Measurements from ENCODE around the gene ZHX3. TPM values are rescaled to one million over a fixed set of nuclear protein-coding genes. Genes with fewer than 3 reads are reported as not detected.
A peak's percentile ranks its signal among the peaks of the same experiment; 100 is the strongest.

The ZHX3 gene
- total and polyA plus RNA-seq, 2 of the 13 experiments (the other 11 are each of a cell fraction or from before 2014, with no cell fraction given), result 8.4 to 11.7 TPM

DNA sequence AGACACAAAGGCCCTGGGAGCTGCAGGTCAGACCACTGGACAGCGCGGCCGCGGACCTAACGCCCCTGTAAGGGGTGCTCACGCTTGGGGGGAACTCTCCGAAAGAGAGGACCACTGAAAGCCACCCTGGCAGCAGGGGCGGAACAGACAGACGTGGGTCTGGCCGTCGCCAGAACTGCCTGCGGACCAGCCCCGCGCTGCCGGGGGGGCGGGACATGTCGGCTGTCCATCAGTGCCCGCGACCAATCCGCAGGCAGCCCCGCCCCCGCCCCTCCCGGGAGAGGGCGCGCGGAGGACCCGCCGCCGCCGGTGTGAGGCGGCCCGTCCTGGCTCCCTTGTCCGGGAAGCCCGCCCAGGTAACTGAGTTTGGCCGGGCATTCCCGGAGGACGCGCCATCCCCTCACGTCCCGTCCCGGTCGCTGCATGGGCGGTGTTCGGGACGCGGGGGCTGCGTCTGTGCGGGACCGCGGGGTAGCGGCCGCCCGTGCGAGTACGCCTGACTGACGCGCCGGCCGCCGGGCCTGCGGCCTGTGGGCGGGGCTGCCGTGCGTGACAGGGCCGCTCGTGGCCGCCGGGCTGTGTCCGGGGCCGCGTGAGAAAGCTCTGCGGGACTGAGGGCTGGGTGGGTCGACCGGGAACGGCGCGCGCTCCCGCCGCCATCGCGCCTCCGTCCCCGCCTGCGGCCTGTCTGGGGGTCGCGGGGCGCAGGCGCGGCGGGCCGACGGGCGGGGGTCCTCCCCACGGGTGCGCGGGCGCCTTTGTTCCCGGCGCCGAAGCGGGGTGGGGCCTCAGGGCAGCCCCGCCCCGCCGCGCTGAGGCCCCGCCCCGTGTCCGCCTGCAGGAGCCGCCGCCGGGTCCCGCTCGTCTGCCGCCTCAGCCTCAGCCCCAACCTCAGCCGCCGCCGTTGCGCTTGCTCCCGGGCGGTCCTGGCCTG, 180.6 kb downstream of the ZHX3 start, which contains the start of gene PLCG1 (continued):
- TF ChIP-seq RBM22 (optimal IDR thresholded peaks at IDR 0.05; ENCODE audit: low read length), result peak; percentile 20
- TF ChIP-seq ZNF704 (CRISPR knock-in tag; IDR thresholded peaks at IDR 0.05; ENCODE audit: borderline replicate concordance), result peak; percentile 78
- TF ChIP-seq SRSF4 (IDR thresholded peaks at IDR 0.05; ENCODE audit: low read depth, low read length, poor library complexity, severe bottlenecking), result no peak
- peak; percentile 97; the same call in 1 of the 2 replicates for TF ChIP-seq HOXA5 (CRISPR knock-in tag; IDR thresholded peaks at IDR 0.05)
- TF ChIP-seq HOXA3 (CRISPR knock-in tag; IDR thresholded peaks at IDR 0.05), result peak; percentile 79
- TF ChIP-seq EED (CRISPR knock-in tag; IDR thresholded peaks at IDR 0.05), result peak; percentile 53; the same call in 1 of the 2 replicates
- TF ChIP-seq NFYC (CRISPR knock-in tag; IDR thresholded peaks at IDR 0.05), result peak; percentile 92
- no peak; the same call in 1 of the 2 replicates for TF ChIP-seq ZFAT (CRISPR knock-in tag; conservative IDR thresholded peaks at IDR 0.05)
- TF ChIP-seq ZNF660 (CRISPR knock-in tag; IDR thresholded peaks at IDR 0.05; ENCODE audit: borderline replicate concordance, low read depth), result no peak; the same call in 1 of the 2 replicates
- no peak for TF ChIP-seq JUNB (CRISPR knock-in tag; IDR thresholded peaks at IDR 0.05; ENCODE audit: borderline replicate concordance)
- peak; percentile 44; the same call in 1 of the 2 replicates for TF ChIP-seq ZSCAN31 (CRISPR knock-in tag; IDR thresholded peaks at IDR 0.05; ENCODE audit: low read depth)
- TF ChIP-seq ESRRA (CRISPR knock-in tag; IDR thresholded peaks at IDR 0.05; ENCODE audit: low read depth), result no peak
- TF ChIP-seq POLR2AphosphoS5 (IDR thresholded peaks at IDR 0.05; ENCODE audit: low read depth, low read length), result peak; percentile 80
- TF ChIP-seq KAT7 (CRISPR knock-in tag; IDR thresholded peaks at IDR 0.05; ENCODE audit: borderline replicate concordance), result no peak; the same call in 1 of the 2 replicates
- no peak for TF ChIP-seq HMGA1 (CRISPR knock-in tag; conservative IDR thresholded peaks at IDR 0.05)
- TF ChIP-seq, protein P1, sequence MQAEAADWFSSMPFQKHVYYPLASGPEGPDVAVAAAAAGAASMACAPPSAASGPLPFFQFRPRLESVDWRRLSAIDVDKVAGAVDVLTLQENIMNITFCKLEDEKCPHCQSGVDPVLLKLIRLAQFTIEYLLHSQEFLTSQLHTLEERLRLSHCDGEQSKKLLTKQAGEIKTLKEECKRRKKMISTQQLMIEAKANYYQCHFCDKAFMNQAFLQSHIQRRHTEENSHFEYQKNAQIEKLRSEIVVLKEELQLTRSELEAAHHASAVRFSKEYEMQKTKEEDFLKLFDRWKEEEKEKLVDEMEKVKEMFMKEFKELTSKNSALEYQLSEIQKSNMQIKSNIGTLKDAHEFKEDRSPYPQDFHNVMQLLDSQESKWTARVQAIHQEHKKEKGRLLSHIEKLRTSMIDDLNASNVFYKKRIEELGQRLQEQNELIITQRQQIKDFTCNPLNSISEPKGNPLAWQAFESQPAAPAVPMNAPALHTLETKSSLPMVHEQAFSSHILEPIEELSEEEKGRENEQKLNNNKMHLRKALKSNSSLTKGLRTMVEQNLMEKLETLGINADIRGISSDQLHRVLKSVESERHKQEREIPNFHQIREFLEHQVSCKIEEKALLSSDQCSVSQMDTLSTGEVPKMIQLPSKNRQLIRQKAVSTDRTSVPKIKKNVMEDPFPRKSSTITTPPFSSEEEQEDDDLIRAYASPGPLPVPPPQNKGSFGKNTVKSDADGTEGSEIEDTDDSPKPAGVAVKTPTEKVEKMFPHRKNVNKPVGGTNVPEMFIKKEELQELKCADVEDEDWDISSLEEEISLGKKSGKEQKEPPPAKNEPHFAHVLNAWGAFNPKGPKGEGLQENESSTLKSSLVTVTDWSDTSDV (CRISPR knock-in tag; IDR thresholded peaks at IDR 0.05), result 0 out of 2 replicates have a peak, but pooled peaks have one; percentile 74
- TF ChIP-seq TP53 (CRISPR knock-in tag; conservative IDR thresholded peaks at IDR 0.05), result 0 out of 2 replicates have a peak, but pooled peaks have one; percentile 49
- TF ChIP-seq, protein P2, sequence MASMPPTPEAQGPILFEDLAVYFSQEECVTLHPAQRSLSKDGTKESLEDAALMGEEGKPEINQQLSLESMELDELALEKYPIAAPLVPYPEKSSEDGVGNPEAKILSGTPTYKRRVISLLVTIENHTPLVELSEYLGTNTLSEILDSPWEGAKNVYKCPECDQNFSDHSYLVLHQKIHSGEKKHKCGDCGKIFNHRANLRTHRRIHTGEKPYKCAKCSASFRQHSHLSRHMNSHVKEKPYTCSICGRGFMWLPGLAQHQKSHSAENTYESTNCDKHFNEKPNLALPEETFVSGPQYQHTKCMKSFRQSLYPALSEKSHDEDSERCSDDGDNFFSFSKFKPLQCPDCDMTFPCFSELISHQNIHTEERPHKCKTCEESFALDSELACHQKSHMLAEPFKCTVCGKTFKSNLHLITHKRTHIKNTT (CRISPR knock-in tag; IDR thresholded peaks at IDR 0.05), result 0 out of 2 replicates have a peak, but pooled peaks have one; percentile 18
- peak; percentile 94; the same call in 1 of the 2 replicates for TF ChIP-seq HIVEP1 (CRISPR knock-in tag; IDR thresholded peaks at IDR 0.05)
- TF ChIP-seq NFRKB (IDR thresholded peaks at IDR 0.05), result no peak
- no peak; the same call in 1 of the 2 replicates for TF ChIP-seq ARNTL (CRISPR knock-in tag; IDR thresholded peaks at IDR 0.05)
- no peak for TF ChIP-seq SMARCE1 (IDR thresholded peaks at IDR 0.05; ENCODE audit: borderline replicate concordance)
- TF ChIP-seq CEBPG (CRISPR knock-in tag; IDR thresholded peaks at IDR 0.05), result no peak
- peak; percentile 43; the same call in 1 of the 2 replicates for TF ChIP-seq ZNF691 (CRISPR knock-in tag; IDR thresholded peaks at IDR 0.05; ENCODE audit: borderline replicate concordance, low read depth)
- TF ChIP-seq ZNF234 (CRISPR knock-in tag; conservative IDR thresholded peaks at IDR 0.05), result peak; percentile 98
